HEK293 (cell line): ENCODE measurements around the gene ELP6.
A peak's percentile ranks its signal among the peaks of the same experiment; 100 is the strongest.

ENCODE experiments used
- CTCF ChIA-PET: fragments of 350-600 bp; formaldehyde crosslinking; extraction: SDS; loops from one replicate; lab custom pipeline; 2021; ENCODE audit warnings: antibody characterized with exemption; lab: Yijun Ruan, JAX
- POLR2A ChIA-PET: fragments of 300-600 bp; formaldehyde crosslinking; extraction: SDS; loops from one replicate; lab custom pipeline; 2020; ENCODE audit warnings: antibody characterized with exemption, inconsistent platforms; lab: Yijun Ruan, JAX
- H3K27ac ChIP-seq: fragments of 200-500 bp; sonication (Bioruptor generic); 2 replicates; pipeline ENCODE4 v1.5.1; 2014; ENCODE audit warnings: low read depth, low read length, control low read depth, inconsistent platforms; ENCODE audit errors: extremely low read depth
- H3K36me3 ChIP-seq, 2 experiments: fragments of 200-500 bp in 1 of 2; sonication (Bioruptor generic) in 1 of 2; 1 replicate in 1 of 2; 2 replicates in 1 of 2; pipeline ENCODE4 v1.5.1; 2014 to 2017; ENCODE audit warnings: inconsistent platforms in 2 of 2, low read length in 2 of 2; ENCODE audit not compliant: control insufficient read depth in 2 of 2, insufficient read depth in 1 of 2
- H3K4me1 ChIP-seq: fragments of 200-500 bp; sonication (Bioruptor generic); 2 replicates; pipeline ENCODE4 v1.5.1; 2014; ENCODE audit warnings: mild to moderate bottlenecking, low read length, inconsistent platforms; ENCODE audit not compliant: control insufficient read depth, insufficient read depth
- H3K4me3 ChIP-seq: 2 replicates; pipeline ENCODE4 v1.5.1; 2011; ENCODE audit warnings: low read depth, mild to moderate bottlenecking, control low read depth, low read length, moderate library complexity
- H3K9me3 ChIP-seq: fragments of 200-500 bp; sonication (Bioruptor generic); 2 replicates; pipeline ENCODE4 v1.5.1; 2014; ENCODE audit warnings: low read depth, low read length, inconsistent platforms; ENCODE audit not compliant: control insufficient read depth, insufficient read depth
- BCL11B ChIP-seq: fragments of 450-650 bp; formaldehyde crosslinking; IDR thresholded peaks from 2 replicates; pipeline ENCODE4 v1.5.1; 2016; ENCODE audit warnings: low read depth, missing biosample characterization, missing genetic modification characterization
- GLI2 ChIP-seq: fragments of 450-650 bp; formaldehyde crosslinking; IDR thresholded peaks from 2 replicates; pipeline ENCODE4; 2017; ENCODE audit warnings: missing biosample characterization, missing genetic modification characterization, low read depth, borderline replicate concordance
- KLF8 ChIP-seq: fragments of 450-650 bp; formaldehyde crosslinking; IDR thresholded peaks from 2 replicates; pipeline ENCODE4 v1.5.1; 2016; ENCODE audit warnings: missing biosample characterization, missing genetic modification characterization
- MYNN ChIP-seq: fragments of 450-650 bp; formaldehyde crosslinking; IDR thresholded peaks from 2 replicates; pipeline ENCODE4 v1.5.1; 2016; ENCODE audit warnings: missing biosample characterization, missing genetic modification characterization, borderline replicate concordance
- PRDM4 ChIP-seq: fragments of 450-650 bp; formaldehyde crosslinking; IDR thresholded peaks from 2 replicates; pipeline ENCODE4 v1.5.1; 2017; ENCODE audit warnings: missing biosample characterization, missing genetic modification characterization
- ZBTB21 ChIP-seq: fragments of 450-650 bp; formaldehyde crosslinking; IDR thresholded peaks from 2 replicates; pipeline ENCODE4 v1.5.1; 2017; ENCODE audit warnings: missing biosample characterization, missing genetic modification characterization
- ZBTB44 ChIP-seq: fragments of 450-650 bp; IDR thresholded peaks from 2 replicates; pipeline ENCODE4 v1.5.1; 2018; ENCODE audit warnings: missing biosample characterization, mild to moderate bottlenecking, missing genetic modification characterization
- ZBTB48 ChIP-seq: fragments of 450-650 bp; formaldehyde crosslinking; IDR thresholded peaks from 2 replicates; pipeline ENCODE4 v1.5.1; 2016; ENCODE audit warnings: missing biosample characterization, missing genetic modification characterization
- ZNF10 ChIP-seq: fragments of 450-650 bp; formaldehyde crosslinking; IDR thresholded peaks from 2 replicates; pipeline ENCODE4 v1.5.1; 2017; ENCODE audit warnings: missing biosample characterization, missing genetic modification characterization
- ZNF132 ChIP-seq: fragments of 450-650 bp; formaldehyde crosslinking; IDR thresholded peaks from 2 replicates; pipeline ENCODE4 v1.5.1; 2017; ENCODE audit warnings: missing biosample characterization, missing genetic modification characterization, borderline replicate concordance
- ZNF239 ChIP-seq: fragments of 450-650 bp; formaldehyde crosslinking; IDR thresholded peaks from 2 replicates; pipeline ENCODE4 v1.5.1; 2016; ENCODE audit warnings: missing biosample characterization, missing genetic modification characterization
- ZNF248 ChIP-seq: fragments of 450-650 bp; formaldehyde crosslinking; IDR thresholded peaks from 2 replicates; pipeline ENCODE4 v1.5.1; 2017; ENCODE audit warnings: missing biosample characterization, missing genetic modification characterization
- ZNF398 ChIP-seq: fragments of 450-650 bp; formaldehyde crosslinking; IDR thresholded peaks from 2 replicates; pipeline ENCODE4 v1.5.1; 2017; ENCODE audit warnings: missing biosample characterization, missing genetic modification characterization
- ZNF48 ChIP-seq: fragments of 450-650 bp; formaldehyde crosslinking; IDR thresholded peaks from 2 replicates; pipeline ENCODE4 v1.5.1; 2016; ENCODE audit warnings: missing biosample characterization, missing genetic modification characterization
- ZNF560 ChIP-seq: fragments of 450-650 bp; formaldehyde crosslinking; IDR thresholded peaks from 2 replicates; pipeline ENCODE4 v1.5.1; 2017; ENCODE audit warnings: missing biosample characterization, missing genetic modification characterization, borderline replicate concordance
- ZNF600 ChIP-seq: fragments of 450-650 bp; formaldehyde crosslinking; IDR thresholded peaks from 2 replicates; pipeline ENCODE4 v1.5.1; 2016; ENCODE audit warnings: missing biosample characterization, missing genetic modification characterization
- ZNF623 ChIP-seq: fragments of 450-650 bp; formaldehyde crosslinking; IDR thresholded peaks from 2 replicates; pipeline ENCODE4 v1.5.1; 2016; ENCODE audit warnings: missing biosample characterization, missing genetic modification characterization
- ZNF624 ChIP-seq: fragments of 450-650 bp; formaldehyde crosslinking; IDR thresholded peaks from 2 replicates; pipeline ENCODE4 v1.5.1; 2017; ENCODE audit warnings: missing biosample characterization, missing genetic modification characterization
- ZNF843 ChIP-seq: fragments of 450-650 bp; formaldehyde crosslinking; IDR thresholded peaks from 2 replicates; pipeline ENCODE4 v1.5.1; 2016; ENCODE audit warnings: missing biosample characterization, missing genetic modification characterization

The ELP6 gene

GRCh38 chr3:47491777-47492176, 21.7 kb downstream of the ELP6 start (continued):
- TF ChIP-seq ZBTB44 (no peak), BCL11B (no peak)

GRCh38 chr3:47491186-47491585, 22.3 kb downstream of the ELP6 start:
- Histone ChIP-seq H3K4me1 (no peaks in the 10 kb centered on the region), H3K4me3 (no peak overlapping the region), H3K36me3 (peaks cover 0 to 32% of the 10 kb centered on the region in 2 experiments; a peak in 2 of 3 replicates), H3K27ac (no peak overlapping the region), H3K9me3 (no peaks in the 10 kb centered on the region)
- TF ChIP-seq ZNF843 (no peak), ZBTB48 (tag by site-specific recombination) (no peak), MYNN (tag by site-specific recombination) (no peak), ZNF623 (no peak), ZNF132 (tag by site-specific recombination) (no peak), ZNF48 (tag by site-specific recombination) (no peak), GLI2 (tag by site-specific recombination) (no peak), ZNF398 (tag by site-specific recombination) (no peak), ZNF624 (tag by site-specific recombination) (no peak), ZNF248 (tag by site-specific recombination) (no peak)
- ChIA-PET POLR2A (interaction anchor here (0.6 kb wide), 2 partner anchors 59 to 526 kb away, joined by 3 read pairs; no protein-coding TSS in a partner anchor), CTCF (interaction anchor here (0.6 kb wide), 1 partner anchor 39 kb away, joined by 3 read pairs; no protein-coding TSS in a partner anchor)

- peaks cover 0 to 15% of the 10 kb centered on the region in 2 experiments; a peak in 2 of 3 replicates for H3K36me3 ChIP-seq
- no peaks in the 10 kb centered on the region for H3K9me3 ChIP-seq
- CTCF ChIA-PET: interaction anchor here (1.0 to 1.2 kb wide), 2 partner anchors 11 to 62 kb away, joined by 3 to 5 read pairs; no protein-coding TSS in a partner anchor
- H3K4me1 ChIP-seq: no peaks in the 10 kb centered on the region
- TF ChIP-seq ZBTB21 (no peak), ZNF239 (tag by site-specific recombination) (no peak), ZNF560 (tag by site-specific recombination) (no peak), KLF8 (tag by site-specific recombination) (no peak)
- no peak overlapping the region for H3K27ac ChIP-seq
- no peak overlapping the region for H3K4me3 ChIP-seq
- POLR2A ChIA-PET: no interaction called here
Observed at GRCh38 chr3:47487265-47487664, 26.2 kb downstream of the ELP6 start.

GRCh38 chr3:47485812-47486211, 27.7 kb downstream of the ELP6 start:
- Histone ChIP-seq H3K9me3 (no peaks in the 10 kb centered on the region), H3K4me3 (no peak overlapping the region), H3K4me1 (no peaks in the 10 kb centered on the region)
- POLR2A ChIA-PET: no interaction called here
- CTCF ChIA-PET: interaction anchor here (1.0 kb wide), 1 partner anchor 9 kb away, joined by 3 read pairs; no protein-coding TSS in a partner anchor
- TF ChIP-seq ZNF10 (no peak), ZNF600 (tag by site-specific recombination) (0 out of 2 replicates have a peak, but pooled peaks have one; percentile 29), PRDM4 (tag by site-specific recombination) (no peak)
- TF ChIP-seq, all 188 proteins: peak for 1
- Histone ChIP-seq H3K36me3 (peaks cover 0 to 9% of the 10 kb centered on the region in 2 experiments; a peak in 2 of 3 replicates), H3K27ac (no peak overlapping the region)
